ENCODE results near the gene ANG. TPM values are rescaled to one million over a fixed set of nuclear protein-coding genes. Genes with fewer than 3 reads are reported as not detected.

ANG gene
- total RNA-seq (2022; extraction: Qiagen RNA extraction; ENCODE audit: low read depth) = 8.3 to 12.0 TPM (median 11.4 TPM) in 5 replicates

DNA sequence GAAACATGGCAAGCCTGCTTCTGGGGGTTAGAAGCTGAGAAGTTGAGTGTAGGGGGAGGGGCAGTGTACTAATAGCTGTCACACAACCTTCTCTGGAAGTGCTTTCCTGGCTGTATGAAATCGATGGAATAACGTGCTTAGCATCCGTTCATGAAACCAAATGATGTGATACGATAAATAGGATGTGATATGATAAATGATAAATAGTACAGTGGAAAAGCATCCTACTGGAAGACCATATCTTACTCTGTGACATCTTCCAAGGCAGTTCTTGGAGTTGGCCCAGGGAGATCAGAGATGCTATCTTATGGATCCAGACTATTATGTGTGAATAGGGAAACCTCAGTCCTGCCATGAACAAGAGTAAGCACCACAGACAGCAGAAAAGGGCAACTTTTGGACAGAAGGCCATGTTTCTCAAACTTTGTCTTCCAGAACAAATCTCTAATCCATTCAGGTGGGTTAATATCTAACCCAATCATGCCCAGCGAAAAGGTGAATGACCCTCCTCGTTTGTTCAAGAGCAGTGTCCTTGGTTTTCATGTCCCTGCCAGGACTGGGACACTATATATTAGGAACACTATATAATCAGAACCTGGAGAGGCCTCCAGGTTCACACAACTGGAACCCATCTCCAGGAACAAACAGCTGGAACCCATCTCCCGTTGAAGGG, at the start of gene ANG:
ANG (plus strand) TSS at position 598 of the 673 bp plus-strand sequence. CDS start 4,801 bp downstream, outside the sequence.

DNA sequence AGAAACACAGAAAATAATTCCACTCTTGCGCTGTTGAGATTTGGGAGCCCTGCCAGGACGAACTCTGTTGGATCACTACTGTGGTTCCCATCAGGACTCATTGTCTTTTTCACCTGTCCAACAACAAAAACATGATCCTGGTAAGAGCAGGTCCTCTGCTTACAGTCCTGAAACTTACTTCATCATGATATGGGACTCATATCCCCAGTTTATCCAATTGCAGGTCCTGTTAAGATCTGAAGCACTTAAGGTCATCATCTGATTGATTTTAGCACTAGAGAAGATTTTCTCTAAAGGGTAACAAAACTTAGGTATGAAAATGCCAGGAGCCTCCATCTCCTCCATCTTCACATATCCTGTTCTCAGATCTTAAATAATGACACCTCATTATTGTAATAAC, 47.0 kb upstream of the ANG start, which contains the start of gene OR6S1:
OR6S1 (minus strand) TSS at position 101 of the 400 bp plus-strand sequence; CDS start at position 101, 0 bp downstream.

DNA sequence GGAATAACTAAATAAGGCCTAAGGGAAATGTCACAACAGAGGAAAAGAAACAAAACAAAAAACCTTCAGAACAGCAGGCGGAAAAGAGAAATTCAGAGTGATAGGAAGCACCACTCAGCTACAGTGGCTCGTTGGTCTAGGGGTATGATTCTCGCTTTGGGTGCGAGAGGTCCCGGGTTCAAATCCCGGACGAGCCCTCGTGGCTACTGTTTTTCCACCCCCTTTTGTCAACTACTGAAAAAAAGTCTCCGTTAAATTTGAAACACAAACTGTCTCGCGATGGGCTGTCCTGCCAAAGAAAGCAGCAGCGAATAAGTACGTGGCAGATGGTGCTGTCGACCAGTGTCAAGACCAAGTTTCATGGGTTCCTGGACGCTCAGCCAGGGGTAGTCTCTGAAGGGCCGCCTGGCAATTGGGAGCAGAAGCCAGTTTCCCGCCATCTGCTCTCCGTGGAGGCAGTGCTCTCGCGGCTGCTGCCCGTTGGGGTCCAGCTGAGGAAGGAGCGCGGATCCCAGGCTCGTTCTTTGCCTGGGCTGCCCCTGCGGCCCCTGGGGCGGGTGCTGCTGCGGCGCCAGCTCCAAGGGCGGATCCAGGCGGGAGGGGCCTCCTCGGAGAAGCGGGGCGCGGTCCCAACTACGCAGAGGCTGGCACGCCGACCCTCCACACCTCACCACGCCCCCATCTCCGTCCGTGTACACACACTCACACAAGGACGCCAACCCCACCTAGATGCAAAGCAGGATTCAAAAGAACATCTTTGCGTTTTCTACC, 4.5 kb upstream of the ANG start, which contains the start of gene RNASE4:
RNASE4 (plus strand) TSS at position 670 of the 771 bp plus-strand sequence. CDS start 14,812 bp downstream, outside the sequence.

Other genes starting within 250 kb of the ANG start
- 19.1 to 25.1 TPM (median 25.0 TPM) in 5 replicates for gene OSGEP, start 234.0 kb upstream of the ANG start, total RNA-seq (2022; extraction: Qiagen RNA extraction; ENCODE audit: low read depth)
- 250 to 269 TPM (median 262 TPM) in 5 replicates for gene APEX1, start 233.5 kb upstream of the ANG start, total RNA-seq (2022; extraction: Qiagen RNA extraction; ENCODE audit: low read depth)
- gene PIP4P1, start 227.3 kb upstream of the ANG start, total RNA-seq (2022; extraction: Qiagen RNA extraction; ENCODE audit: low read depth) = 29.2 to 44.4 TPM (median 33.0 TPM) in 5 replicates
- 167 to 193 TPM (median 175 TPM) in 5 replicates for gene PNP, start 219.4 kb upstream of the ANG start, total RNA-seq (2022; extraction: Qiagen RNA extraction; ENCODE audit: low read depth)
- gene RNASE10, start 183.2 kb upstream of the ANG start, total RNA-seq (2022; extraction: Qiagen RNA extraction; ENCODE audit: low read depth) = 0.23 to 0.40 TPM (median 0.33 TPM) in 4 of 5 replicates, not detected in the other
- not detected in 5 replicates for gene RNASE9, start 127.7 kb upstream of the ANG start, total RNA-seq (2022; extraction: Qiagen RNA extraction; ENCODE audit: low read depth)
- gene RNASE11, start 100.8 kb upstream of the ANG start, total RNA-seq (2022; extraction: Qiagen RNA extraction; ENCODE audit: low read depth) = not detected in 5 replicates
- not detected in 5 replicates for gene RNASE12, start 97.4 kb upstream of the ANG start, total RNA-seq (2022; extraction: Qiagen RNA extraction; ENCODE audit: low read depth)
- gene OR6S1, start 47.1 kb upstream of the ANG start, total RNA-seq (2022; extraction: Qiagen RNA extraction; ENCODE audit: low read depth) = not detected in 5 replicates
- gene RNASE4, start 4.2 kb upstream of the ANG start, total RNA-seq (2022; extraction: Qiagen RNA extraction; ENCODE audit: low read depth) = 5.3 to 8.7 TPM (median 6.2 TPM) in 5 replicates
- gene EDDM3A, start 57.1 kb downstream of the ANG start, total RNA-seq (2022; extraction: Qiagen RNA extraction; ENCODE audit: low read depth) = not detected in 5 replicates
- not detected in 5 replicates for gene EDDM3B, start 79.6 kb downstream of the ANG start, total RNA-seq (2022; extraction: Qiagen RNA extraction; ENCODE audit: low read depth)
- not detected in 5 replicates for gene RNASE6, start 92.5 kb downstream of the ANG start, total RNA-seq (2022; extraction: Qiagen RNA extraction; ENCODE audit: low read depth)
- gene RNASE1, start 114.1 kb downstream of the ANG start, total RNA-seq (2022; extraction: Qiagen RNA extraction; ENCODE audit: low read depth) = 0.38 to 0.50 TPM (median 0.45 TPM) in 3 of 5 replicates, not detected in the others
- gene RNASE3, start 202.6 kb downstream of the ANG start, total RNA-seq (2022; extraction: Qiagen RNA extraction; ENCODE audit: low read depth) = not detected in 5 replicates